DMS79 (cell line): Measurements from ENCODE around the gene SLC39A6.
A peak's percentile ranks its signal among the peaks of the same experiment; 100 is the strongest.
"Not testable (repeated sequence)": the region's sequence is repeated elsewhere in the genome, so short reads cannot be mapped to it uniquely, and the experiment has no call there.

Experiments used
- DNase-seq: peaks from one replicate; lab custom pipeline; 2025; lab: John Stamatoyannopoulos, UW

Gene SLC39A6

GRCh38 chr18:36139245-36139644, 10.1 kb upstream of the SLC39A6 start:
- DNase-seq, result peak; percentile 38

- no peak for DNase-seq
Observed at GRCh38 chr18:36135264-36135663, 6.1 kb upstream of the SLC39A6 start.

- DNase-seq, result no peak
Observed at GRCh38 chr18:36132756-36133155, 3.6 kb upstream of the SLC39A6 start.

GRCh38 chr18:36131692-36132483, 2.7 kb upstream of the SLC39A6 start:
- DNase-seq, result no peak

- DNase-seq, result no peak
Observed at GRCh38 chr18:36130883-36131653, 1.9 kb upstream of the SLC39A6 start.

GRCh38 chr18:36130039-36130831, 1.1 kb upstream of the SLC39A6 start:
- no peak for DNase-seq

GRCh38 chr18:36128907-36129299, 237 bp downstream of the SLC39A6 start:
- no peak for DNase-seq

GRCh38 chr18:36128530-36128870, 640 bp downstream of the SLC39A6 start:
- DNase-seq, result no peak

- no peak for DNase-seq
Observed at GRCh38 chr18:36127836-36128529, 1.2 kb downstream of the SLC39A6 start.

- DNase-seq, result no peak
Observed at GRCh38 chr18:36126668-36127067, 2.5 kb downstream of the SLC39A6 start.

- DNase-seq, result no peak
Observed at GRCh38 chr18:36124841-36125240, 4.3 kb downstream of the SLC39A6 start.

GRCh38 chr18:36120297-36120696, 8.8 kb downstream of the SLC39A6 start:
- DNase-seq, result no peak

GRCh38 chr18:36116771-36117170, 12.4 kb downstream of the SLC39A6 start:
- DNase-seq, result not testable (repeated sequence)

GRCh38 chr18:36114738-36115137, 14.4 kb downstream of the SLC39A6 start:
- no peak for DNase-seq

- DNase-seq, result no peak
Observed at GRCh38 chr18:36114251-36114650, 14.9 kb downstream of the SLC39A6 start.

- no peak for DNase-seq
Observed at GRCh38 chr18:36112302-36112701, 16.8 kb downstream of the SLC39A6 start.

- no peak for DNase-seq
Observed at GRCh38 chr18:36109737-36110136, 19.4 kb downstream of the SLC39A6 start.

GRCh38 chr18:36108601-36109000, 20.5 kb downstream of the SLC39A6 start:
- no peak for DNase-seq

GRCh38 chr18:36108196-36108595, 20.9 kb downstream of the SLC39A6 start:
- DNase-seq, result no peak

- DNase-seq, result no peak
Observed at GRCh38 chr18:36107477-36107876, 21.7 kb downstream of the SLC39A6 start.

GRCh38 chr18:36104749-36105148, 24.4 kb downstream of the SLC39A6 start:
- no peak for DNase-seq

GRCh38 chr18:36101943-36102342, 27.2 kb downstream of the SLC39A6 start:
- DNase-seq, result no peak
